Fibroblast of lung (primary cell): ENCODE data around the gene MST1R. TPM values are rescaled to one million over a fixed set of nuclear protein-coding genes. Genes with fewer than 3 reads are reported as not detected.

Experiments used
- DNase-seq, 2 donors: peaks; one replicate each; pipeline versions ENCODE4 v3.0.0 to v3.0.0-alpha.2; 2010; ENCODE audit warnings: low read depth in 2 of 2
- H2AFZ ChIP-seq: 2 replicates; pipeline ENCODE4 v1.5.1; 2012; ENCODE audit warnings: low read length, control low read depth, inconsistent platforms
- H3K27ac ChIP-seq: 2 replicates; pipeline ENCODE4 v1.5.1; 2011; ENCODE audit warnings: low read length, control low read depth; ENCODE audit not compliant: insufficient read depth
- H3K27me3 ChIP-seq: 2 replicates; pipeline ENCODE4 v1.5.1; 2011; ENCODE audit warnings: mild to moderate bottlenecking, low read length; ENCODE audit not compliant: control insufficient read depth, insufficient read depth
- H3K36me3 ChIP-seq: 2 replicates; pipeline ENCODE4 v1.5.1; 2011; ENCODE audit warnings: low read length; ENCODE audit not compliant: control insufficient read depth, insufficient read depth
- H3K4me1 ChIP-seq: 2 replicates; pipeline ENCODE4 v1.5.1; 2011; ENCODE audit warnings: low read length; ENCODE audit not compliant: control insufficient read depth, insufficient read depth; ENCODE audit errors: extremely low read depth
- H3K4me2 ChIP-seq: 2 replicates; pipeline ENCODE4 v1.5.1; 2011; ENCODE audit warnings: low read length, control low read depth; ENCODE audit not compliant: insufficient read depth; ENCODE audit errors: extremely low read depth
- H3K4me3 ChIP-seq, 4 experiments: fragments of 200-600 bp in 1 of 4; sonication (generic) in 1 of 4; replicated peaks in 1 of 4; 2 replicates each; pipeline ENCODE4 v1.5.1; 2011 to 2016; ENCODE audit warnings: low read length in 4 of 4, low read depth in 3 of 4, mild to moderate bottlenecking in 3 of 4, control low read depth in 2 of 4, inconsistent platforms in 1 of 4, mixed read lengths in 1 of 4; ENCODE audit not compliant: insufficient read depth in 1 of 4; ENCODE audit errors: control extremely low read depth in 1 of 4
- H3K79me2 ChIP-seq: 2 replicates; pipeline ENCODE4 v1.5.1; 2012; ENCODE audit warnings: mild to moderate bottlenecking, low read length, inconsistent platforms; ENCODE audit not compliant: control insufficient read depth, insufficient read depth
- H3K9ac ChIP-seq: 2 replicates; pipeline ENCODE4 v1.5.1; 2011; ENCODE audit warnings: mild to moderate bottlenecking, low read length, control low read depth; ENCODE audit not compliant: insufficient read depth
- H3K9me3 ChIP-seq: 2 replicates; pipeline ENCODE4 v1.5.1; 2012; ENCODE audit warnings: low read depth, low read length; ENCODE audit not compliant: control insufficient read depth, insufficient read depth
- H4K20me1 ChIP-seq: 2 replicates; pipeline ENCODE4 v1.5.1; 2011; ENCODE audit warnings: low read length; ENCODE audit not compliant: control insufficient read depth, insufficient read depth; ENCODE audit errors: extremely low read depth
- CTCF ChIP-seq, 2 donors: IDR thresholded peaks in 1 of 2; conservative IDR thresholded peaks in 1 of 2; 1 replicate in 1 of 2; 2 replicates in 1 of 2; pipeline ENCODE4 v1.5.1; 2011 to 2012; ENCODE audit warnings: low read length in 2 of 2, control low read depth in 1 of 2, inconsistent platforms in 1 of 2, low read depth in 1 of 2, mild to moderate bottlenecking in 1 of 2
- EZH2 ChIP-seq: IDR thresholded peaks from 2 replicates; pipeline ENCODE4 v1.5.1; 2012; ENCODE audit warnings: low read length, control low read depth, mild to moderate bottlenecking; ENCODE audit errors: missing control alignments
- polyA plus RNA-seq, 2 donors: library from polyadenylated mRNA; depleted of rRNA in 1 of 2; stranded (reverse) in 1 of 2; unstranded in 1 of 2; fragments of >200 nt; gene quantifications; 2 replicates each; pipeline ENCODE4 v1.2.1, GENCODE V29; 2011 to 2012; ENCODE audit warnings: missing spikeins in 1 of 2
- total RNA-seq: library from RNA; depleted of rRNA; stranded (reverse); fragments of >200 nt; gene quantifications from 2 replicates; pipeline ENCODE4 v1.2.1, GENCODE V29; 2014

Gene MST1R
- total and polyA plus RNA-seq, 2 donors (not counting 1 experiment from before 2014, with no cell fraction given) = 0.52 to 3.0 TPM

GRCh38 chr3:49930922-49931321 lies 27.2 kb upstream of the MST1R start:
- H2AFZ ChIP-seq = no peak overlapping the region
- no peaks in the 10 kb centered on the region for H3K27me3 ChIP-seq
- no peaks in the 10 kb centered on the region for H3K9me3 ChIP-seq
- no peak overlapping the region for H3K4me2 ChIP-seq
- no peak overlapping the region for H3K9ac ChIP-seq
- H3K36me3 ChIP-seq = no peaks in the 10 kb centered on the region
- H3K79me2 ChIP-seq = peaks cover 2% of the 10 kb centered on the region
- peaks cover 2% of the 10 kb centered on the region for H3K4me1 ChIP-seq
- TF ChIP-seq CTCF (conservative IDR thresholded peaks at IDR 0.05 in 1 of 2, IDR thresholded peaks at IDR 0.05 in 1 of 2; ENCODE audit: low read depth in 1 of 2, low read length in 2 of 2) (no peak), EZH2 (no peak)
- H3K4me3 ChIP-seq = no peak overlapping the region
- H3K27ac ChIP-seq = no peak overlapping the region
- DNase-seq = no peak
- H4K20me1 ChIP-seq = no peaks in the 10 kb centered on the region

- Histone ChIP-seq H2AFZ (peak overlapping the region; percentile 95), H3K36me3 (no peaks in the 10 kb centered on the region), H3K9ac (peak overlapping the region; percentile 66), H3K27ac (peak overlapping the region; percentile 43), H4K20me1 (no peaks in the 10 kb centered on the region), H3K27me3 (no peaks in the 10 kb centered on the region), H3K4me1 (peaks cover 2% of the 10 kb centered on the region), H3K9me3 (no peaks in the 10 kb centered on the region), H3K79me2 (peaks cover 2% of the 10 kb centered on the region), H3K4me2 (peak overlapping the region; percentile 91), H3K4me3 (peak overlapping the region; percentile 12 to 93 (median 71))
- no peak for DNase-seq
- TF ChIP-seq EZH2 = no peak
- no peak for TF ChIP-seq CTCF (conservative IDR thresholded peaks at IDR 0.05 in 1 of 2, IDR thresholded peaks at IDR 0.05 in 1 of 2; ENCODE audit: low read depth in 1 of 2, low read length in 2 of 2)
Observed at GRCh38 chr3:49930168-49930690, 26.6 kb upstream of the MST1R start.

GRCh38 chr3:49929291-49930167 lies 25.9 kb upstream of the MST1R start, which contains the start of gene MON1A:
Gene MON1A (minus strand): TSS chr3:49929811. CDS start chr3:49913346, 16,465 bp downstream.
- peaks cover 2% of the 10 kb centered on the region for H3K79me2 ChIP-seq
- DNase-seq = peak; percentile 84 to 91
- no peaks in the 10 kb centered on the region for H3K27me3 ChIP-seq
- TF ChIP-seq EZH2 = no peak
- TF ChIP-seq CTCF (conservative IDR thresholded peaks at IDR 0.05 in 1 of 2, IDR thresholded peaks at IDR 0.05 in 1 of 2; ENCODE audit: low read depth in 1 of 2, low read length in 2 of 2) = peak in 1 of 2 donors; percentile 8
- H3K36me3 ChIP-seq = no peaks in the 10 kb centered on the region
- H3K4me3 ChIP-seq = peak within 1 kb of the TSS; percentile 66 to 93 (median 90)
- no peaks in the 10 kb centered on the region for H4K20me1 ChIP-seq
- peak within 1 kb of the TSS; percentile 48 for H3K27ac ChIP-seq
- peaks cover 4% of the 10 kb centered on the region for H3K4me1 ChIP-seq
- peak within 1 kb of the TSS; percentile 91 for H3K4me2 ChIP-seq
- H2AFZ ChIP-seq = peak within 1 kb of the TSS; percentile 99
- peak within 1 kb of the TSS; percentile 66 for H3K9ac ChIP-seq
- H3K9me3 ChIP-seq = no peaks in the 10 kb centered on the region
